OCI-LY1 (cell line): Measurements from ENCODE around the gene PCBP2.

Source experiments
- EZH2 ChIP-seq: fragments of 200-600 bp; sonication (generic), shearing (Covaris generic); IDR thresholded peaks from 2 replicates; pipeline ENCODE4 v1.8.0; 2017; ENCODE audit warnings: borderline replicate concordance, mixed run types, mild to moderate bottlenecking, antibody characterized with exemption, low read length, moderate library complexity, mixed read lengths
- TF ChIP-seq, protein P1 (sequence below): fragments of 200-600 bp; sonication (generic), shearing (Covaris generic); IDR thresholded peaks from 2 replicates; pipeline ENCODE4 v1.5.1; 2017; ENCODE audit warnings: mild to moderate bottlenecking, antibody characterized with exemption, low read length, moderate library complexity, mixed read lengths

DNA sequence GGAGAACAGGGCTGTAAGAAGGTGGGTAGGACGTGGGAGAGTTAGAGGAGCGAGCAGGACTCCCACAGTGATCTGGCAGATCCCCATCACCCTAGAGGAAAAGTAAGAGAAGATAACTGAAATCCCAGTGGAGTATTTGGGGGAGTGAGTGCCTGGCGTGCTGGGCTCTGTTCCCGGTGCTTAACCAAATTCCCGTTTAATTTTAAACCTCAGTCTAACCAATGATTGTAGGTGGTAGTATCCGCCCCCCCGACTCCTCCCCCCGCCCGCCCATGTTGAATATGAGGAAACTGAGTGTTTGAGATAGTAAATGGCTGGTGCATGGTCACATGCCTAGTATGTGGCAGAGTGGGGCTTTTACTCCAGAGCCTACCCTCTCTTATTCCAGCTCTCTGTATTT, 50.4 kb downstream of the PCBP2 start:
- TF ChIP-seq, protein P1, sequence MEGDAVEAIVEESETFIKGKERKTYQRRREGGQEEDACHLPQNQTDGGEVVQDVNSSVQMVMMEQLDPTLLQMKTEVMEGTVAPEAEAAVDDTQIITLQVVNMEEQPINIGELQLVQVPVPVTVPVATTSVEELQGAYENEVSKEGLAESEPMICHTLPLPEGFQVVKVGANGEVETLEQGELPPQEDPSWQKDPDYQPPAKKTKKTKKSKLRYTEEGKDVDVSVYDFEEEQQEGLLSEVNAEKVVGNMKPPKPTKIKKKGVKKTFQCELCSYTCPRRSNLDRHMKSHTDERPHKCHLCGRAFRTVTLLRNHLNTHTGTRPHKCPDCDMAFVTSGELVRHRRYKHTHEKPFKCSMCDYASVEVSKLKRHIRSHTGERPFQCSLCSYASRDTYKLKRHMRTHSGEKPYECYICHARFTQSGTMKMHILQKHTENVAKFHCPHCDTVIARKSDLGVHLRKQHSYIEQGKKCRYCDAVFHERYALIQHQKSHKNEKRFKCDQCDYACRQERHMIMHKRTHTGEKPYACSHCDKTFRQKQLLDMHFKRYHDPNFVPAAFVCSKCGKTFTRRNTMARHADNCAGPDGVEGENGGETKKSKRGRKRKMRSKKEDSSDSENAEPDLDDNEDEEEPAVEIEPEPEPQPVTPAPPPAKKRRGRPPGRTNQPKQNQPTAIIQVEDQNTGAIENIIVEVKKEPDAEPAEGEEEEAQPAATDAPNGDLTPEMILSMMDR = no peak
- TF ChIP-seq EZH2 = no peak
